WERI-Rb-1 (cell line): Measurements from ENCODE around the gene GPC1.
A peak's percentile ranks its signal among the peaks of the same experiment; 100 is the strongest.

Source experiments
- DNase-seq: peaks from one replicate; pipeline ENCODE4 v3.0.0-alpha.2; 2020
- H3K27ac ChIP-seq: fragments of 250-450 bp; sonication (Bioruptor Pico); 2 replicates; pipeline ENCODE4 v1.5.1; 2020; ENCODE audit warnings: mild to moderate bottlenecking, moderate library complexity
- H3K27me3 ChIP-seq: fragments of 250-450 bp; sonication (Bioruptor Pico); 2 replicates; pipeline ENCODE4 v1.5.1; 2021; ENCODE audit warnings: mild to moderate bottlenecking, low read depth, moderate library complexity; ENCODE audit not compliant: insufficient read depth, severe bottlenecking
- H3K36me3 ChIP-seq: fragments of 250-450 bp; sonication (Bioruptor Pico); 2 replicates; pipeline ENCODE4 v1.5.1; 2020; ENCODE audit warnings: mild to moderate bottlenecking, moderate library complexity
- H3K4me3 ChIP-seq: 2 replicates; pipeline ENCODE4 v1.5.1; 2011; ENCODE audit warnings: low read depth, mild to moderate bottlenecking, control low read depth, low read length
- H3K9me3 ChIP-seq: fragments of 250-450 bp; sonication (Bioruptor Pico); 2 replicates; pipeline ENCODE4 v1.5.1; 2021; ENCODE audit warnings: mild to moderate bottlenecking, moderate library complexity; ENCODE audit not compliant: severe bottlenecking
- TF ChIP-seq, protein P1 (sequence below): IDR thresholded peaks from 2 replicates; pipeline ENCODE4 v1.5.1; 2011; ENCODE audit warnings: low read depth, mild to moderate bottlenecking, control low read depth, inconsistent platforms, low read length

The GPC1 gene

DNA sequence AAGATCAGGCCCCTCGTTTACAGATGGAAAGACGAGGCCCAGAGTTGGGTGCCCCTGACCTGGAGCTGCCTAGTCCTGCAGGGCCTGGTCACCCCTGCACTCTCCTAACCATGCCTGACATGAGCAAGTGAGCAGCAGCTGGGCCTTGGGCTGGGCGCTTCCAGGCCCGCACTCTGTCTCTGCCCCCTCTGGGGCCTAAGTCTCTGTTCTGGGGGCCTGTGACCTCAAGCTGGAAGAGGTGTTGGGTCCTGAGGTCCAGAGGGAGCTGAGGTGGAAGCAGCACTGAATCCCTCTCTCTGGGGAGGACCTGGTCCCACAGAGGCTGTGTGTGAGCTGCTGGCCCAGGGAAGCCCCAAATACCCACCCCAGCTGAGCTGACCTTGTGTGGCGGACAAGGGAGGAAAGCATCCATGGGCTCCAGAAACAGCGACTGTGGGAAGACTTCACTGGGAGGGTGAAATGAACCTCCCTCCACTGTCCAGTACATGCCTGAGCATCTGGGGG is 46.1 kb upstream of the GPC1 start:
- TF ChIP-seq, protein P1, sequence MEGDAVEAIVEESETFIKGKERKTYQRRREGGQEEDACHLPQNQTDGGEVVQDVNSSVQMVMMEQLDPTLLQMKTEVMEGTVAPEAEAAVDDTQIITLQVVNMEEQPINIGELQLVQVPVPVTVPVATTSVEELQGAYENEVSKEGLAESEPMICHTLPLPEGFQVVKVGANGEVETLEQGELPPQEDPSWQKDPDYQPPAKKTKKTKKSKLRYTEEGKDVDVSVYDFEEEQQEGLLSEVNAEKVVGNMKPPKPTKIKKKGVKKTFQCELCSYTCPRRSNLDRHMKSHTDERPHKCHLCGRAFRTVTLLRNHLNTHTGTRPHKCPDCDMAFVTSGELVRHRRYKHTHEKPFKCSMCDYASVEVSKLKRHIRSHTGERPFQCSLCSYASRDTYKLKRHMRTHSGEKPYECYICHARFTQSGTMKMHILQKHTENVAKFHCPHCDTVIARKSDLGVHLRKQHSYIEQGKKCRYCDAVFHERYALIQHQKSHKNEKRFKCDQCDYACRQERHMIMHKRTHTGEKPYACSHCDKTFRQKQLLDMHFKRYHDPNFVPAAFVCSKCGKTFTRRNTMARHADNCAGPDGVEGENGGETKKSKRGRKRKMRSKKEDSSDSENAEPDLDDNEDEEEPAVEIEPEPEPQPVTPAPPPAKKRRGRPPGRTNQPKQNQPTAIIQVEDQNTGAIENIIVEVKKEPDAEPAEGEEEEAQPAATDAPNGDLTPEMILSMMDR: no peak
- H3K9me3 ChIP-seq: no peaks in the 10 kb centered on the region

DNA sequence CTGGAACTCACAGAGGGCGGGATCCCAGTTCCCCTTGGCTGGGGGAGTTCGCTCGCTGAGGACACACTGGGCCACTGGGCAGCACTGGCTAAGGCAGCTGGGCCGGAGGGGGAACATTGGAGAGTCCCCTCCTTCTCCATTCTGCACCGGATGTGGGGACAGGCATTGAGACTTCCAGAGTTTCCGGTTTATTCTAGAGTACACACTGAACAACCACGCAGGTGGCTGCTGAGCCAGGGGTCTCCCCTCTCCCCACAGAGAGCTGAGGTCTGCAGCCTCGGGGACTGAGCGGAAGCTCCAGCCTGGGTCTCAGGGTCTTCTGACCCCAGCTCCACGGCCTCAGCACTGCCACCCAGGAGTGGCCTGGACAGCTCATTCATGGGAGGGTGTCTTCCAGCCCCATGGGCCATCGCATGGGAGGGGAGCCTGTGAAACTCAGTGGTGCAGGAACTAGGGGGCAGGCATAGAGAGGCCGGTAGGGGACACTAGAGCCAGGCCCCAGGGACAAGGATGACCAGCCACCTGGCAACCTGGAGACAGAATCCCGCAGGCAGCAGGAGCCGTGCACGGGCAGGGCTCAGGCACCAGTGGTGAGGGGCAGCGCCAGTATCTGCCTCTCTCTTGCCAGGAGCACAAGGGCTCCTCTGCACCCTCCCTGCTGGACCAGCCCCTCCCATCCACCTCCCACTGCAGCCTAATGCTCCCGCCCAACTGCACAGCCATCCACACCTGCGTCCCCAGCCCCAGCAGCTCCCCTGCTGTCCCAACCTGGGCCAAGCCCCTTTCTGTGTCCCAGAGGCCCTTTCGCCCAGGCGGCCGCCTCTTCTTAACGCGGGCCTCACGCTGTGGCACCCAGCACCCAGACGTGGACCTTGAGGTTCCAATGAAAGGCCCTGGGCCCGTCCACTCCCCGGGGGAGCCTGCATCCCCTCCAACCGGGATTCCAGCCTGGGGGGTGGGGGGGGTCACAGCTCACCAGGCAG is 45.1 kb upstream of the GPC1 start:
- TF ChIP-seq, protein P1: no peak
- Histone ChIP-seq H3K4me3 (no peak overlapping the region), H3K27ac (no peak overlapping the region), H3K27me3 (no peaks in the 10 kb centered on the region), H3K36me3 (no peaks in the 10 kb centered on the region), H3K9me3 (no peaks in the 10 kb centered on the region)
- no peak for DNase-seq

More for the DNA sequence above, 46.1 kb upstream of the GPC1 start:
- no peak overlapping the region for H3K27ac ChIP-seq
- no peaks in the 10 kb centered on the region for H3K36me3 ChIP-seq
- no peak overlapping the region for H3K4me3 ChIP-seq
- H3K27me3 ChIP-seq: no peaks in the 10 kb centered on the region
- DNase-seq: no peak

DNA sequence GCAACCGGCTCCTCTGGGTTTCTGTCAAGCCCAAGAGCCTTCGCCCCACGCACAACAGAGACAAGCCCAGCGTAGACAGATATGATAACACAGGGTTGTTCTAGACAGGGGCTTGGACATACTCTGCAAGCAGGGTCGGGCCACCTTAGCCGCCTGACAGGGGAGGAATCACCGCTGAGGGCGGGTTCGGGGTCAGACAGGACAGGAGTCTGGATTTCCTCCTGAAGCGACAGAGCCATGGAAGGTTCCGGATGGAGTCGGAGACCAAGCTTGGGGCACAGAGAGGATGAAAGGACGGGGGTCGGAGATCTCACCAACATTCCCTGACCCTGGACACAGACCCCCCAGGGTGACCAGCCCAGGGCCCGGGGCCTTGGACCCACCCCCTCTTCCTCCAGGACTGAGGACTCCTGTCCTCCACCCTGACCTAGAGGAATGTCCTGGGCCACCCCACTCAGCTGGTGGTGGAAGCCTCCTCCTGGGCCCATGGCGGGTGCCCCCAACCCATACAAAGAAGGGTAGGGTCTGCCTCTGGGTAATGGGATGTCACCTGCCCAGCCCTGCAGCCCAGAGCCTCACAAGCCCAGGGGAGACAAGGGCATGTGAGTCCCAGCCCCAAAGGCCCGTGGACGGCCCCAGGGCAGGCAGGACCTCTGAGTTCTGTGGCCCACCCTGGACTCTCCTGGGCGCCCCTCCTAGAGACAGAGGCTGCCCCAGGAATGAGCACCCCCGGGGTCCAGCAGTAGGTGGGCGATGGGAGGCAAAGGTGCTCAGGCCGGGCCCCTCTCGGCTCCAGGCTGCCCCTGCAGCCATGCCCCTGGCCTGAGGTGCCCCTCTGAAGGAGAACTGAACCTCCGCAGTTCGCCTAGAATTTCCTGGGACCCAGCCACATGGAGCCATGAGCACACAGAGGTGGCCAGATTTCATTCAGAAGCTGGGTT is 44.1 kb upstream of the GPC1 start:
- Histone ChIP-seq H3K36me3 (no peaks in the 10 kb centered on the region), H3K27me3 (no peaks in the 10 kb centered on the region), H3K27ac (no peak overlapping the region), H3K4me3 (no peak overlapping the region), H3K9me3 (no peaks in the 10 kb centered on the region)
- TF ChIP-seq, protein P1: no peak
- DNase-seq: no peak

DNA sequence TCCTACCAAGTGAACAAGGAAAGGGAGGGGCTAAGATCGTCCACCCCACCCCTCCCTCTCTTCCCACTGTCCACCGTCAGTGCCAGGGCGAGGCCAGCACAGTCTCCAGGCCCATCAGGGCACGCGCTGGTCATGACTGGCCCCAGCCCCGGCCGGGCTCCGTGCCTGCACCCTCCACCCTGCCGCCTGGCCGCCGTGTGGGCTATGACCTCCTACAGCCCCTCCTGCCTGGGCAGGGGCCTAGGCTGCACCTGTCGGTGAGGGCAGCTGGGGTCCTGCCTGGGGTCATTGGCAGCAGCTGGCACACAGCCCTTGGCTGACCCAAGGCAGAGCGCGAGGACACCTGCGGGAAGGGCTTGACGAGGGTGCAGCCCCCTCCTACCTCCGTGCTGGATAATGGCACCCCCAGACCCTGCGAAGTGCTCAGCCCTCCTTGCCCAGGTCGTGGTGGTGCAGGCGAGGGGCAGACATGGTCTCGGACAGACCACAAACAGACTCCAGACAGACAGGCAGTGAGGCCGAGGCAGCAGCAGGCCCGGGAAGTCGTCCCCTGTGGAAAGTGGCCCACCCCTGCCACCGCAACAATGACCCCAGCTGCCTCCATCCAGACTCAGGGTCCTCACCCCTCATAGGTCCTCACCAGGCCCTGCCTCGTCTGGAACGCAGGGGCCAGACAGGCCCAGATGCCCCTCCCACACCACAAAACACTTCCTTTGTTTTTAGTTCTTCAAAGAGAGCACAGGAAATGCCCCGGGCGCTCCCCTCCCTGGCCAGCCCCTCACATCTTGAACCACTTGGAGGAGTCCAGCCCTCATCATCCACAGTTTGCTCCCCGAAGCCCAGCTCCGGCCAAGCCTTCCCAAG is 43.1 kb upstream of the GPC1 start:
- peak; percentile 4 for DNase-seq
- H3K27ac ChIP-seq: no peak overlapping the region
- H3K27me3 ChIP-seq: no peaks in the 10 kb centered on the region
- H3K9me3 ChIP-seq: no peaks in the 10 kb centered on the region
- no peak overlapping the region for H3K4me3 ChIP-seq
- TF ChIP-seq, protein P1: no peak
- H3K36me3 ChIP-seq: no peaks in the 10 kb centered on the region
